ENCODE results near the gene PRDX4.

GRCh38 chrX:23673108-23673507, 5.8 kb downstream of the PRDX4 start:
- TF ChIP-seq POLR2A (IDR thresholded peaks at IDR 0.05): no peak
- no peak for TF ChIP-seq CTCF (IDR thresholded peaks at IDR 0.05)

Measured in thyroid gland (tissue), 4 donors.